ENCODE data around the gene MAPK8IP1.

GRCh38 chr11:45852712-45853101, 32.7 kb upstream of the MAPK8IP1 start:
- TF ChIP-seq MAFK (IDR thresholded peaks at IDR 0.05; ENCODE audit: partially characterized antibody) (no peak), POLR2A (IDR thresholded peaks at IDR 0.05; ENCODE audit: low read length) (no peak)

Measured in A549 (cell line).